ENCODE data around the gene NUS1.

GRCh38 chr6:117729613-117730012, 54.3 kb downstream of the NUS1 start:
- no peak for TF ChIP-seq CTCF (conservative IDR thresholded peaks at IDR 0.05; ENCODE audit: low read depth, low read length)
- TF ChIP-seq SMC3 (IDR thresholded peaks at IDR 0.05; ENCODE audit: low read depth, low read length), result no peak
- TF ChIP-seq ELK1 (IDR thresholded peaks at IDR 0.05; ENCODE audit: borderline replicate concordance, low read depth, low read length), result no peak
- no peak for TF ChIP-seq POLR2A (IDR thresholded peaks at IDR 0.05; ENCODE audit: low read depth, low read length)
- TF ChIP-seq RAD21 (IDR thresholded peaks at IDR 0.05; ENCODE audit: low read length), result no peak
- TF ChIP-seq CHD1 (IDR thresholded peaks at IDR 0.05; ENCODE audit: low read depth, low read length), result no peak
- TF ChIP-seq CEBPB (IDR thresholded peaks at IDR 0.05; ENCODE audit: low read depth, low read length), result no peak
- no peak for TF ChIP-seq MAZ (IDR thresholded peaks at IDR 0.05; ENCODE audit: borderline replicate concordance, low read depth, low read length)
- no peak for TF ChIP-seq MXI1 (IDR thresholded peaks at IDR 0.05; ENCODE audit: borderline replicate concordance, low read depth, low read length)
- no peak for TF ChIP-seq NFE2L2 (IDR thresholded peaks at IDR 0.05; ENCODE audit: low read depth, low read length)

All from IMR-90 (cell line).